Activated CD4-positive, alpha-beta T cell treated with anti-CD3 and anti-CD28 coated beads for 48 hours (primary cell): Measurements from ENCODE around the gene COL6A5.
"Not testable (repeated sequence)": the region's sequence is repeated elsewhere in the genome, so short reads cannot be mapped to it uniquely, and the experiment has no call there.

Source experiments
- DNase-seq: peaks from one replicate; pipeline ENCODE4 v3.0.0-alpha.2; 2020

COL6A5 gene

DNA sequence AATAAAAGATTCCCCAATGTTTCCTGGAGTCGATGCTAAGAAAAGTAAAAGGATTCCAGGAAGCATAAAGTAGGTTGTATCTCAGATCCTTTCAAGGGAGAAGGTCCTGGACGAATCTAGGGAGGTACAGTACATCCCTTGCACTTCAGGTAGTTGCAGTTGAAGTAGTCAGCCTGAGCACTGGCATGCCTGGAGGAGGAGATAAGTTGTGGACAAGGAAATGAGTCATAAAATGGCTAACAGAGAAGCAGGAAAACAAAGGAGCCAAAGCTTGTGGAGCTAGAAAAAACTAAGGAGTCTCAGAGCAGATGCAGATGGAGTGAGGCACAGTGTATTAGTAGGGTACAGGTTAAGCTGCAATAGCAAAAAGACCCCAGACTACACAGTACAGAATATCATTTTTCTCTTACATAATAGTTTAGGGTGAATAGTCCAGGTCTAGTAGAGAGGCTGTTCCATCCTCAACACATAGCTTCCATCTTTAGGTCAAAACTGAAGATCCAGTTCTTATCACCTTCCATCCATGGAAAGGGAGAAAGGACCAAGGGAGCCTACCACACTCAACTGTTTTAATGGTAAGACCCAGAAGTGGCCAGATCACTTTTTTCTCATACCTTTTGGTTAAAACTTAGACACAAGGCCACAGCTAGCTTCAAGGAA, 41.3 kb downstream of the COL6A5 start:
- no peak for DNase-seq

GRCh38 chr3:130389743-130390478, 44.4 kb downstream of the COL6A5 start:
- no peak for DNase-seq

- DNase-seq, result no peak
Observed at GRCh38 chr3:130392266-130392665, 46.8 kb downstream of the COL6A5 start.

GRCh38 chr3:130393594-130393993, 48.1 kb downstream of the COL6A5 start:
- DNase-seq, result no peak

DNA sequence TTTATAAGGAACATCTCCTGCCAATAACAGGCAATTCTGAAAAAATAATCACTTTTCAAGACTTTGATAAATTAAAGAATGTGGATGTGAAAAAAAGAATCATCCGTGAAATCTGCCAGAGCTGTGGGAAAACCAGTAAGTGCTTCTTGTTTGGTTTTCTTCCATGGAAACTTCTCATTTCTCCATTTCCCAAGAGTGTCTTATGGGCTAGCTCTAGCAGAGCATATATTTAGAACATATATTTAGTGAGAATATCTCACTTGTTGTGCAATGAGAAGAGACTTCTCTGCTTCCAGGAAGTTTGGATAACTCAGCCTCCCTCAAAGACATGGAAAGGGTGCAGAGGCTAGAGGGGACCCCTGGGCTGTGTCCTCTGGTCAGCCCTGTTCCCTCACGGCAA, 49.9 kb downstream of the COL6A5 start:
- DNase-seq, result no peak

DNA sequence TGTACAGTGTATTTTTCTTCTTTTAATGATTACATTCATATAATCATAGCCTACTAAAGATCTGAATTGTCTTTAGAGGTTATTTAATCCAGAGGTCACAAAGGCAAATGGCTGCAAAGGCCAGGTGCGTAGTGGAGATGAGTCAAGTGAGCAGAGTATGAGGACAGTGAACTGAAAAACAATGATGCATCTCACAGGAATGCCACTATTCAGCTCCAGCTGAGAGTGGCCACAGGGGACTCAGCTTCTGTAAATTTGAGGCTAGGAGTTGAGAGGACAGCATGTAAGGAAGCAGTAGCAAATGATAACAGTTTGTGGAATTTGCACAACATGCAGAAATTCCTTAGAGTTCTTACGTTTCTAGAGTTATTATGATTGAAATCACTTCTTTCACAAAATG, 50.4 kb downstream of the COL6A5 start:
- DNase-seq, result no peak

DNA sequence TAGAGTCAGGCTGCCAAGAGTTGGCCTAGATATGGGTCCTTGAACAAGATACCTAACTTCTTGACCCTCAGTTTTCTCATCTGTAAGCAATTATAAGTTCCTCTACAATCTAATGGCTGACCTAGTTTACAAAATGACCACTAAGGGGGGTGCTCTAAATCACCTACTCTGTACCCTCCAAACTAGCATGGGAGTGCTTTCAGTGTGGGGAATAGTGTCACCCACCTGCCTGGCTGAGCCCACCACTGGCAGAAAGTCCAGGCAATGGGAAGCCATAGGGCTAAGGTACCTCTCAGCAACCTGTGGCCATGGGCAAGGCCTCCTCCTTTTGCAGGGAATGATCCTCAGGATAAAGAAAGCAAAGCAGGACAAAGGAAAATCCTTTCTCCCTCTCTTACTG, 58.9 kb downstream of the COL6A5 start:
- DNase-seq, result no peak

- DNase-seq, result no peak
Observed at GRCh38 chr3:130405956-130406355, 60.5 kb downstream of the COL6A5 start.

- DNase-seq, result not testable (repeated sequence)
Observed at GRCh38 chr3:130408253-130408652, 62.8 kb downstream of the COL6A5 start.

- DNase-seq, result no peak
Observed at GRCh38 chr3:130411320-130411719, 65.8 kb downstream of the COL6A5 start.

- DNase-seq, result no peak
Observed at GRCh38 chr3:130412991-130413560, 67.6 kb downstream of the COL6A5 start.

DNA sequence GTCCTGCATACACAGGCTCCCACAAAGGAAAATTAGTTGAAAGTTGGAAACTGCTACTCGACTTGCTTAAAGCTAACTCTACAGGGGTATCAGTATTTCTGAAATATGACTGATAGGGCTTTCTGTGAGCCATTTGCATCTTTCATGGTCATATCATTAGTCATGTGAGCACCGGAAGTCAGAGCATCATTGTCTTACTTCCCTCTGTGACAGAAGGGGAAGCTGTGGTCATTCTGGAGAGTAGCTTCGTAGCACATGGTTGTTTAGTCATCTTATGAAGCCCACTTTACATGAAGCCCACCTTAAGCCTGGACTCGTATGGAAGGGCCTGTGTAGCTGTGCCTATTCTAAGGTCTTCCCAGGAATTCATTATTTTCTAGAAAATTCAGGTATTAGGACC, 69.0 kb downstream of the COL6A5 start:
- DNase-seq, result no peak

- no peak for DNase-seq
Observed at GRCh38 chr3:130420466-130420865, 75.0 kb downstream of the COL6A5 start.

- DNase-seq, result no peak
Observed at GRCh38 chr3:130423064-130423463, 77.6 kb downstream of the COL6A5 start.

GRCh38 chr3:130424837-130425236, 79.4 kb downstream of the COL6A5 start:
- DNase-seq, result no peak

DNA sequence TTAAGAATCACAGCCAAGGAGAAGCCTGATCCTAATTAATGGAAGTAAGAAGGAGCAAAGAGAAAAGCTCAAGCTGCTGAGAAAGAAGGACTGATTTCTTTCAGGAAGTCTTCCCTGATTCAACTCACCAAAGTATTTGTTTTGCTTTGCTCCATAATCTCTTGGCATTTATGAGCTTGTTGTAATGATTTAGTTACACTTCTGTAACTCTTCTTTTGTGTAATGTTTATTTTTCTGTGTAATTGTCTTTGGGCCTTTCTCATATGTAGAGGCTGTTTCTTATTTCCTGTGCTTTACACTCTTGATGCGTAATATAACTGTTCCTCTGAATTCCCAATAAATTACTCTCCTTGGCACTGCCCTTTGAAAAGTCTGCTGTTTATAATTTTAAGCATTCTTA, 80.0 kb downstream of the COL6A5 start:
- no peak for DNase-seq

- no peak for DNase-seq
Observed at GRCh38 chr3:130426206-130426605, 80.7 kb downstream of the COL6A5 start.

DNA sequence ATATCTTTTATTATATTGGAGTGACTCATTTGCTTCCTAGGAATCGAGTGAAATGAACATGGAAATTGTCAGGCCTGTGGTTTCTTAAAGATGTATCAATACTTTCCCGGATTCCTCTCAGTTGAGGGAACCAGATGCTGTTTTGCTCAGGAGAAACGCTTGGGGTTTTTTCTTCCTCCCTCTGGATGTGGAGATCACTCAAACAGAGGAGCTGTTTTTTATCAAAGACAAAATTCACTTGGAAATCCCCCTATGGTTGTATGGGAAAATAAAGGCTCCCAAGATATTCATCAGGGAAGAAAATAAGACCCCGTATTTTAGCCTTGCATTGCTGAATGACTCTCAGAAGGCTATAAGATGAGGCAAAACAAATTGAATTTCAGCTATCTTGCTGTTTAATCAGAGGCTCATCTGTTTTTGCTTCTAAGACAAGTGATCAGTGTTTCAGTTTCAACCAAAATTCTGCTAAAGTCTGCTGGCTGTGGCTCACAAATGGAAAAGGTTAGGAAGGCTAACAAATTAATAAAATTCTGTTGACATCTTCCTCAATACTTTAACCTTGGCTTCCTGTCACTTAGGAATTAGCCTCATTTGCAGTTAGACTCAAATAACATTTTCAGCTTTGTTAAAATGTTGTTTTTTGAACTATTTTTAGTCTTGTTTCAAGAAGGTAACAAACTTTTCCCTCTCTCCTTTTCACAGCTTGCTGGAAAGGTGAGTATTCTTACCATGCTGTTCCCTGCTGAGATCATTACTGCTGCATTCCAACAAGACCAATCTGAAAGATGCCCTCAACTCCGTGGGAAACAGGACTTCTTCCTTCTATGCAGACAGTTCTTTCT, 83.6 kb downstream of the COL6A5 start:
- DNase-seq, result no peak

- DNase-seq, result no peak
Observed at GRCh38 chr3:130429713-130430023, 84.2 kb downstream of the COL6A5 start.

DNA sequence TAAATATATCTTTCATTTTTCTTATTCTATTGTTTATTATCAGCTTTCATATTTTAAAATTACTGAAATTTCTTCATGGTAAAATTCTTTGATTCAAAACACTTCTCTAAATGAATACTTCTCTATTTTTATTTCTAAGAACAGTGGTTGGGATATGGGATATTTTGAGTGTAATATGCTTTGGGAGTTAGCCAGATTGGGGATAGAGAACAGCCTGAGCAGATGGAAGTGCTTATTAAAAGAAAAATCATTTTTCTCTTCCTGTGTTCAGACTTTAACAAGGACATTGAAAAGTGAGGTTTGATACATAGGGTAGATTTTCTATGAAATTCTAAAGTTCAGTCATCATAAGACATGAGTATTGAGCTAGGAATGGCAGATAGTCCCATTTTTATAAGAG, 84.8 kb downstream of the COL6A5 start:
- no peak for DNase-seq

DNA sequence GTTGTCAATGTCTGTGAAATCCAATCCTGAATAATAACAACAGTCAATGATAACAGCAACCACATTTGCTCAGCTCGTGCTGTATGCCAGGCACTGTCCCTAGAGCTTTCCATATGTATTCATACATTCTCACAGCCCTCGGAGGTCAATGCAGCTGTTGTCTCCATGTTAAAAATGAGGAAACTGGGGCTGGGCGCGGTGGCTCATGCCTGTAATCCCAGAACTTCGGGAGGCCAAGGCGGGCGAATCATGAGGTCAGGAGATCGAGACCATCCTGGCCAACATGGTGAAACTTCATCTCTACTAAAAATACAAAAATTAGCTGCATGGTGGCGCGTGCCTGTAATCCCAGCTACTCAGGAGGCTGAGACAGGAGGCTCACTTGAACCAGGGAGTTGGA, 86.6 kb downstream of the COL6A5 start:
- DNase-seq, result not testable (repeated sequence)

DNA sequence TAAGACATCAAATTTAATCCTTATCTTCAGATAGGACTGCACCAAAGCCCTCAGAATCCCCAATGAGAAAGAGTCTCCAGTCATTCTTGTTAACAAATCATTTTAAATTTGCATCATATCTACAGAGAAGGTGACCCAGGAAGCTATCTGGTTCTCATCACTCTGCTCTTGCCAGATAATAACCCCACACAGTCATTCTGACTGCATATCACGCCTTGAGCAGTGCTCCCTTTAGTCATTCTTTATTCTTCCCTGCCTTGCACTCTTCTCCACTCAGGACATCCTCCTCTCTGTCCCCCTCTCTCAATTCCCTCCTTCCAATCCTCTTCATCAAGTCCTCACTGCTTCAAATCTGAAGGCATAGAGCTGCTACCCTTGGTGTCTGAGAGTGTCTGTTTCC, 87.8 kb downstream of the COL6A5 start:
- DNase-seq, result no peak

DNA sequence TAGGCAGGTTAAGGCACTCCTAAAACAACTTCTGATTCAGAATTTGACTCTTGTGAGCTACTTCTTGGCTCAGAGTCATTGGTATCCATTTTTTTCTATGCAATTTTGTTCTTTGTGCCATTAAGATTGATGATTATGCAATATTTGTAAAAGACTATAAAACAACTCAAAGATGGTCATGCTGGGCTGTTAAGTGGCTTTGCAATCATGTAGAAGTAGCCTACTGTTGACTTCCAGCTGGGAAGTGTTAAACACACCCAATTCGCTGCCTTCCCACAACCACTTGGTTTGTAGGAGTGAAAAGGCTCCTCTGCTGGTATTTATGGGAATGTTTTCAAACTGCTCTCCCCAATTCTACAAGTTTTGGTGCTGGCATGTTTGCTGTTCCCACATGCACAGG, 96.8 kb downstream of the COL6A5 start:
- DNase-seq, result no peak

DNA sequence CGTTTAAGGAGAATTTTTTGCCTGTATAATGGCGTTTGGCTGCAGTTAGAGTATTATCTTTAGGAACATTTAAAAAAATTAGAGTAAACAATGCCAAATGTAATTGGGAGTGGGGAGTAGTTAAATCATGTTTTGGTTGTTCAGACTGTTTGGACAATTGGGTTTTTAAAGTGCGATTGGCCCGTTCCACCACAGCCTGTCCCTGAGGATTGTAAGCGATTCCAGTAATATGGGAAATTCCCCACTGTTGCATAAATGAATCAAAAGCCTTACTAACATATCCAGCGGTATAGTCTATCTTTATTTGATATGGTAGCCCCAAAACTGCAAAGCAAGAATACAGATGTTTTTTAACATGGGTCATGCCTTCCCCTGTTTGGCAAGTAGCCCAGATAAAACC, 101.4 kb downstream of the COL6A5 start:
- DNase-seq, result not testable (repeated sequence)
